H1 (cell line): ENCODE measurements around the gene C17orf107. TPM values are rescaled to one million over a fixed set of nuclear protein-coding genes. Genes with fewer than 3 reads are reported as not detected.

Source experiments
- CTCF ChIA-PET: fragments of 300-600 bp; sonication (Branson Sonifier 250); formaldehyde crosslinking; loops from one replicate; lab custom pipeline; 2021; ENCODE audit not compliant: partially characterized antibody; lab: Charles Lee
- POLR2A ChIA-PET: fragments of 300-600 bp; sonication (Branson Sonifier 250); formaldehyde crosslinking; loops from one replicate; lab custom pipeline; 2021; ENCODE audit warnings: inconsistent platforms; ENCODE audit not compliant: partially characterized antibody; lab: Charles Lee
- DNase-seq, 2 experiments: peaks; one replicate each; pipeline versions ENCODE4 v3.0.0 to v3.0.0-alpha.2; 2010 to 2022; ENCODE audit warnings: low spot score in 2 of 2, low read depth in 1 of 2, mixed read lengths in 1 of 2
- FAIRE-seq: peaks from 2 replicates; lab custom pipeline; 2011; peaks lifted over from hg19 to GRCh38; lab: Jason Lieb, UNC
- H2AFZ ChIP-seq: 2 replicates; pipeline ENCODE4 v1.8.1; 2012; ENCODE audit warnings: low read length, inconsistent platforms
- H2AK5ac ChIP-seq: 2 replicates; pipeline ENCODE4 v1.6.1; 2013; ENCODE audit warnings: low read depth, low read length
- H2BK120ac ChIP-seq: replicated peaks from 2 replicates; pipeline ENCODE3; 2013; ENCODE audit warnings: low read depth, low read length, inconsistent platforms
- H2BK12ac ChIP-seq: 2 replicates; pipeline ENCODE4 v1.6.1; 2013; ENCODE audit warnings: low read depth, low read length
- H2BK15ac ChIP-seq: 2 replicates; pipeline ENCODE4 v1.6.1; 2013; ENCODE audit warnings: low read length
- H2BK20ac ChIP-seq: 2 replicates; pipeline ENCODE4 v1.6.1; 2013; ENCODE audit warnings: low read length
- H2BK5ac ChIP-seq: 2 replicates; pipeline ENCODE4 v1.6.1; 2013; ENCODE audit warnings: low read depth, low read length
- H3K14ac ChIP-seq: 2 replicates; pipeline ENCODE4 v1.6.1; 2013; ENCODE audit warnings: inconsistent platforms; ENCODE audit not compliant: insufficient read length
- H3K18ac ChIP-seq: 2 replicates; pipeline ENCODE4 v1.6.1; 2013; ENCODE audit warnings: low read length; ENCODE audit errors: extremely low read depth
- H3K23ac ChIP-seq: 2 replicates; pipeline ENCODE4 v1.6.1; 2013; ENCODE audit warnings: inconsistent platforms; ENCODE audit not compliant: insufficient read length
- H3K23me2 ChIP-seq: 2 replicates; pipeline ENCODE4 v1.6.1; 2013; ENCODE audit warnings: low read depth, low read length
- H3K27ac ChIP-seq: 2 replicates; pipeline ENCODE4 v1.6.1; 2011; ENCODE audit warnings: low read depth, low read length, inconsistent platforms
- H3K27me3 ChIP-seq, 4 experiments: replicated peaks in 1 of 4; 1 replicate in 1 of 4; 2 replicates in 3 of 4; pipeline versions ENCODE4 v1.6.1 to v1.8.1; 2011 to 2013; ENCODE audit warnings: low read length in 3 of 4, mild to moderate bottlenecking in 3 of 4, inconsistent platforms in 2 of 4, mixed read lengths in 2 of 4, moderate library complexity in 1 of 4; ENCODE audit not compliant: control insufficient read depth in 3 of 4, insufficient read depth in 3 of 4; ENCODE audit errors: extremely low read depth in 1 of 4
- H3K36me3 ChIP-seq, 4 experiments: 2 replicates each; pipeline versions ENCODE4 v1.6.1 to v1.8.1; 2011 to 2013; ENCODE audit warnings: mild to moderate bottlenecking in 4 of 4, low read length in 3 of 4, moderate library complexity in 2 of 4, control low read depth in 1 of 4, inconsistent platforms in 1 of 4; ENCODE audit not compliant: insufficient read depth in 4 of 4, control insufficient read depth in 2 of 4
- H3K4ac ChIP-seq: replicated peaks from 2 replicates; pipeline ENCODE3; 2013; ENCODE audit warnings: low read length, low read depth, mixed read lengths, inconsistent platforms; ENCODE audit not compliant: insufficient read length
- H3K4me1 ChIP-seq, 4 experiments: replicated peaks in 1 of 4; 1 replicate in 1 of 4; 2 replicates in 3 of 4; pipeline versions ENCODE4 v1.6.1 to v1.8.1; 2011 to 2013; ENCODE audit warnings: low read length in 3 of 4, inconsistent platforms in 2 of 4, mixed read lengths in 1 of 4; ENCODE audit not compliant: insufficient read depth in 4 of 4, control insufficient read depth in 3 of 4
- H3K4me2 ChIP-seq, 2 experiments: 2 replicates each; pipeline versions ENCODE4 v1.6.1 to v1.8.1; 2011 to 2013; ENCODE audit warnings: low read depth in 2 of 2, low read length in 2 of 2, control low read depth in 1 of 2, inconsistent platforms in 1 of 2, mild to moderate bottlenecking in 1 of 2; ENCODE audit not compliant: insufficient read depth in 1 of 2
- H3K4me3 ChIP-seq, 4 experiments: fragments of 200-600, 300-600 bp in 1 of 4; sonication (generic), shearing (Covaris generic), sonication (Bioruptor Twin) in 1 of 4; 2 replicates each; pipeline versions ENCODE4 v1.5.1 to v1.8.1; 2011 to 2016; ENCODE audit warnings: low read length in 4 of 4, low read depth in 3 of 4, control low read depth in 2 of 4, inconsistent platforms in 2 of 4, mild to moderate bottlenecking in 2 of 4, mixed read lengths in 1 of 4, moderate library complexity in 1 of 4; ENCODE audit not compliant: insufficient read depth in 2 of 4; ENCODE audit errors: extremely low read depth in 1 of 4
- H3K56ac ChIP-seq: replicated peaks from 2 replicates; pipeline ENCODE3; 2013; ENCODE audit warnings: low read depth, mild to moderate bottlenecking, mixed read lengths, low read length, inconsistent platforms; ENCODE audit not compliant: insufficient read length
- H3K79me1 ChIP-seq: 2 replicates; pipeline ENCODE4 v1.6.1; 2013; ENCODE audit warnings: low read depth, low read length, control low read depth
- H3K79me2 ChIP-seq, 2 experiments: 2 replicates each; pipeline versions ENCODE4 v1.6.1 to v1.8.1; 2012 to 2013; ENCODE audit warnings: low read length in 2 of 2, mild to moderate bottlenecking in 2 of 2, inconsistent platforms in 1 of 2; ENCODE audit not compliant: insufficient read depth in 2 of 2, control insufficient read depth in 1 of 2
- H3K9ac ChIP-seq, 4 experiments: replicated peaks in 1 of 4; 1 replicate in 1 of 4; 2 replicates in 3 of 4; pipeline versions ENCODE4 v1.6.1 to v1.8.1; 2011 to 2013; ENCODE audit warnings: low read depth in 3 of 4, low read length in 3 of 4, control low read depth in 2 of 4, mild to moderate bottlenecking in 2 of 4, moderate library complexity in 2 of 4, inconsistent platforms in 1 of 4; ENCODE audit errors: extremely low read depth in 1 of 4
- H3K9me3 ChIP-seq, 2 experiments: 2 replicates each; pipeline versions ENCODE4 v1.6.1 to v1.8.1; 2012 to 2013; ENCODE audit warnings: mild to moderate bottlenecking in 2 of 2, moderate library complexity in 2 of 2, control low read depth in 1 of 2, inconsistent platforms in 1 of 2, low read depth in 1 of 2, low read length in 1 of 2, mixed read lengths in 1 of 2; ENCODE audit not compliant: insufficient read depth in 2 of 2
- H4K20me1 ChIP-seq, 2 experiments: replicated peaks in 1 of 2; 2 replicates each; pipeline versions ENCODE3 to v1.8.1; 2011 to 2013; ENCODE audit warnings: inconsistent platforms in 2 of 2, low read length in 2 of 2, mild to moderate bottlenecking in 1 of 2; ENCODE audit not compliant: insufficient read depth in 2 of 2, control insufficient read depth in 1 of 2
- H4K5ac ChIP-seq: 2 replicates; pipeline ENCODE4 v1.6.1; 2013; ENCODE audit warnings: low read length, low read depth, mixed read lengths, inconsistent platforms; ENCODE audit not compliant: insufficient read length
- H4K8ac ChIP-seq: 2 replicates; pipeline ENCODE4 v1.8.0; 2013; ENCODE audit warnings: mild to moderate bottlenecking, moderate library complexity, low read length, inconsistent platforms; ENCODE audit not compliant: insufficient read depth; ENCODE audit errors: extremely low read depth
- H4K91ac ChIP-seq: replicated peaks from 2 replicates; pipeline ENCODE3; 2013; ENCODE audit warnings: low read length, mixed read lengths, inconsistent platforms; ENCODE audit not compliant: insufficient read length
- BACH1 ChIP-seq: IDR thresholded peaks from 2 replicates; pipeline ENCODE4 v1.6.1; 2012; ENCODE audit warnings: low read length, improper control_type of control experiment
- CBX5 ChIP-seq: fragments of 300-800, 300-1000 bp; sonication (generic); IDR thresholded peaks from 2 replicates; pipeline ENCODE4 v1.7.1; 2016; ENCODE audit warnings: antibody characterized with exemption, low read length, low read depth
- EGR1 ChIP-seq: IDR thresholded peaks from 2 replicates; pipeline ENCODE4 v1.6.1; 2011; ENCODE audit warnings: low read depth, low read length, borderline replicate concordance
- GABPA ChIP-seq: IDR thresholded peaks from 2 replicates; pipeline ENCODE4 v1.6.1; 2011; ENCODE audit warnings: mild to moderate bottlenecking, low read length, moderate library complexity, borderline replicate concordance; ENCODE audit not compliant: insufficient read depth
- HDAC2 ChIP-seq, 2 experiments: fragments of 300-600 bp in 1 of 2; sonication (generic) in 1 of 2; IDR thresholded peaks; 2 replicates each; pipeline ENCODE4 v1.6.1; 2011 to 2012; ENCODE audit warnings: low read depth in 2 of 2, low read length in 2 of 2, mild to moderate bottlenecking in 2 of 2, moderate library complexity in 2 of 2, borderline replicate concordance in 1 of 2, inconsistent platforms in 1 of 2
- SP4 ChIP-seq: IDR thresholded peaks from 2 replicates; pipeline ENCODE4 v1.6.1; 2012; ENCODE audit warnings: low read length, inconsistent platforms
- TCF12 ChIP-seq: IDR thresholded peaks from 2 replicates; pipeline ENCODE4 v1.6.1; 2011; ENCODE audit warnings: low read depth, mild to moderate bottlenecking, low read length
- TEAD4 ChIP-seq: IDR thresholded peaks from 2 replicates; pipeline ENCODE4 v1.6.1; 2012; ENCODE audit warnings: low read depth, low read length, inconsistent platforms, mixed read lengths
- WGBS, 2 experiments: shearing (Covaris generic) in 1 of 2; methylation state at CpG; one replicate each; pipeline versions ENCODE4 v1.1.6 to v1.1.7; 2013 to 2015; ENCODE audit warnings: low lambda C conversion rate in 2 of 2, mixed read lengths in 2 of 2, inconsistent platforms in 1 of 2, low coverage in 1 of 2, missing lambda C conversion rate in 1 of 2; ENCODE audit not compliant: insufficient replicate concordance in 2 of 2, insufficient coverage in 1 of 2, insufficient read length in 1 of 2; ENCODE audit errors: extremely low coverage in 1 of 2, missing lambda C conversion rate in 1 of 2; 5-methylcytosine and 5-hydroxymethylcytosine counted together
- polyA plus RNA-seq, 7 experiments: library from polyadenylated mRNA; depleted of rRNA in 3 of 7; stranded (reverse) in 5 of 7; unstranded in 2 of 7; fragments of >200 nt in 5 of 7; fragments of 200-250 nt in 2 of 7; gene quantifications; 1 replicate in 5 of 7; 2 replicates in 1 of 7; 4 replicates in 1 of 7; pipeline versions ENCODE4 v1.2.1 to v1.2.3, GENCODE V29; 2011 to 2013; ENCODE audit warnings: missing spikeins in 2 of 7, mixed read lengths in 2 of 7
- total RNA-seq: library from RNA; stranded (reverse); fragmentation: NEBNext Ultra II Directional; extraction: Animal tissue kit (Norgen Biotek cat#: 25700); gene quantifications from 2 replicates; pipeline ENCODE4 v1.2.1, GENCODE V29; 2021

The C17orf107 gene
- total and polyA plus RNA-seq, 2 of the 8 experiments (the other 6 are each of a cell fraction or from before 2014, with no cell fraction given): 0.39 to 0.45 TPM

DNA sequence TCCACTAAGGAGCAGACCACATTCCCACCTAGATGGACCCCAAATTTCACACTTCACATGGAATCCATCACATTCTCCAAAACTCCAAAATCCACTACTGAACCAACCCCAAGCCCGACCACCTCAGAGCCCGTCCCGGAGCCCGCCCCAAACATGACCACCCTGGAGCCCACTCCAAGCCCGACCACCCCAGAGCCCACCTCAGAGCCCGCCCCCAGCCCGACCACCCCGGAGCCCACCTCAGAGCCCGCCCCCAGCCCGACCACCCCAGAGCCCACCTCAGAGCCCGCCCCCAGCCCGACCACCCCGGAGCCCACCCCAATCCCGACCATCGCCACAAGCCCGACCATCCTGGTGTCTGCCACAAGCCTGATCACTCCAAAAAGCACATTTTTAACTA is 34.3 kb downstream of the C17orf107 start:
- Histone ChIP-seq H3K9ac (no peak overlapping the region), H3K4ac (no peak overlapping the region), H3K27me3 (no peaks in the 10 kb centered on the region), H3K27ac (no peak overlapping the region), H3K9me3 (no peaks in the 10 kb centered on the region), H2BK5ac (no peak overlapping the region), H3K14ac (no peak overlapping the region), H3K18ac (no peak overlapping the region), H3K4me2 (no peak overlapping the region), H3K36me3 (peaks cover 9 to 16% (median 13%) of the 10 kb centered on the region in 4 experiments), H3K79me2 (peaks cover 0 to 6% of the 10 kb centered on the region in 2 experiments; a peak in 3 of 4 replicates), H3K79me1 (peaks cover 3% of the 10 kb centered on the region), H3K23me2 (0 out of 2 replicates have a peak, but pooled peaks cover 2% of the 10 kb centered on the region), H2BK15ac (no peak overlapping the region), H2AFZ (no peak overlapping the region), H2BK20ac (no peak overlapping the region), H4K91ac (no peak overlapping the region), H4K5ac (no peak overlapping the region), H3K4me1 (peaks cover 0 to 5% (median 3%) of the 10 kb centered on the region in 4 experiments; a peak in 6 of 7 replicates), H3K56ac (no peak overlapping the region), H3K4me3 (no peak overlapping the region), H2BK120ac (no peak overlapping the region), H4K8ac (no peak overlapping the region; the same call in 1 of the 2 replicates), H3K23ac (no peak overlapping the region), H4K20me1 (peaks cover 0 to 1% of the 10 kb centered on the region in 2 experiments), H2BK12ac (no peak overlapping the region), H2AK5ac (no peak overlapping the region)
- DNase-seq (no peak), FAIRE-seq (no peak)
- ChIA-PET POLR2A (interaction anchor here (1.0 to 27.4 kb wide), 10 partner anchors 10 to 33 kb away, joined by 3 to 987 read pairs (median 10); partner anchors contain the start of genes C17orf107, CHRNE, ENO3 and PFN1), CTCF (interaction anchor here (1.0 to 1.3 kb wide), 6 partner anchors 8 to 30 kb away, joined by 3 to 10 read pairs (median 4); no protein-coding TSS in a partner anchor)
- 97% methylated on average over 5 of the region's 16 CpGs; no CpG with 5 or more reads in 1 of the 2 experiments for WGBS, 2 experiments
- TF ChIP-seq BACH1: no peak
- no peak for TF ChIP-seq TCF12
- TF ChIP-seq TEAD4: no peak
- no peak for TF ChIP-seq SP4
- TF ChIP-seq HDAC2 (IDR thresholded peaks at IDR 0.05; ENCODE audit: borderline replicate concordance in 1 of 2, low read depth in 2 of 2, low read length in 2 of 2): no peak
- TF ChIP-seq GABPA: no peak
- no peak for TF ChIP-seq EGR1
- TF ChIP-seq CBX5: no peak
